K562 (cell line): ENCODE measurements around the gene USP16. TPM values are rescaled to one million over a fixed set of nuclear protein-coding genes. Genes with fewer than 3 reads are reported as not detected.

Source experiments
- ARNT ChIP-seq, 2 experiments: fragments of 450-650 bp; IDR thresholded peaks; 2 replicates each; pipeline ENCODE4 v1.6.1; 2016; ENCODE audit warnings: mild to moderate bottlenecking in 1 of 2
- CC2D1A ChIP-seq: fragments of 450-650 bp; IDR thresholded peaks from 2 replicates; pipeline ENCODE4 v1.6.1; 2017; ENCODE audit warnings: mild to moderate bottlenecking
- DMBX1 ChIP-seq: fragments of 250-450 bp; sonication (Bioruptor Pico); IDR thresholded peaks from 2 replicates; pipeline ENCODE4 v1.8.0; 2022; ENCODE audit warnings: inconsistent platforms, mild to moderate bottlenecking, moderate library complexity, borderline replicate concordance
- ELF4 ChIP-seq: fragments of 450-650 bp; formaldehyde crosslinking; IDR thresholded peaks from 2 replicates; pipeline ENCODE4 v1.4.0; 2022; ENCODE audit warnings: missing genetic modification characterization
- ERF ChIP-seq: fragments of 450-650 bp; formaldehyde crosslinking; IDR thresholded peaks from 2 replicates; pipeline ENCODE4 v1.4.0; 2020; ENCODE audit warnings: mild to moderate bottlenecking, mixed read lengths
- FOXA3 ChIP-seq, 2 experiments: fragments of 450-650 bp in 1 of 2; sonication (generic) in 1 of 2; formaldehyde crosslinking; IDR thresholded peaks in 1 of 2; conservative IDR thresholded peaks in 1 of 2; 2 replicates each; pipeline versions ENCODE4 v1.4.0 to v1.8.0; 2020 to 2022; ENCODE audit warnings: mild to moderate bottlenecking in 2 of 2, missing genetic modification reagents in 1 of 2
- HMBOX1 ChIP-seq: sonication (generic); IDR thresholded peaks from 2 replicates; pipeline ENCODE4 v1.6.1; 2016
- IRF9 ChIP-seq: fragments of 450-650 bp; IDR thresholded peaks from 2 replicates; pipeline ENCODE4 v1.6.1; 2016; ENCODE audit warnings: missing biosample characterization, missing genetic modification characterization
- KLF1 ChIP-seq: fragments of 450-650 bp; IDR thresholded peaks from 2 replicates; pipeline ENCODE4 v1.6.1; 2016; ENCODE audit warnings: missing genetic modification characterization, missing compliant biosample characterization
- MECOM ChIP-seq: fragments of 250-450 bp; sonication (Bioruptor Pico); IDR thresholded peaks from 2 replicates; pipeline ENCODE4 v1.8.0; 2022; ENCODE audit warnings: inconsistent platforms
- MYC ChIP-seq, 2 experiments: fragments of 250-450 bp in 1 of 2; sonication (Bioruptor Pico) in 1 of 2; IDR thresholded peaks; 2 replicates each; pipeline versions ENCODE4 v1.5.1 to v1.6.1; 2012 to 2021; ENCODE audit warnings: low read depth in 2 of 2, borderline replicate concordance in 1 of 2, improper control_type of control experiment in 1 of 2, low read length in 1 of 2, mild to moderate bottlenecking in 1 of 2, moderate library complexity in 1 of 2
- OTX1 ChIP-seq: fragments of 450-650 bp; formaldehyde crosslinking; IDR thresholded peaks from 2 replicates; pipeline ENCODE4 v1.4.0; 2022; ENCODE audit warnings: mild to moderate bottlenecking
- POLR2A ChIP-seq: fragments of 450-650 bp; conservative IDR thresholded peaks from 2 replicates; pipeline ENCODE4 v1.6.1; 2016
- RBM25 ChIP-seq: fragments of 200-400 bp; formaldehyde crosslinking; IDR thresholded peaks from 2 replicates; pipeline ENCODE4 v1.6.1; 2018; ENCODE audit warnings: low read length, low read depth, moderate library complexity; ENCODE audit not compliant: severe bottlenecking
- SMAD4 ChIP-seq: fragments of 250-450 bp; sonication (Bioruptor Pico); conservative IDR thresholded peaks from 2 replicates; pipeline ENCODE4 v1.8.0; 2021; ENCODE audit warnings: inconsistent platforms, mild to moderate bottlenecking, moderate library complexity
- TAL1 ChIP-seq: fragments of 450-650 bp; IDR thresholded peaks from 2 replicates; pipeline ENCODE4 v1.6.1; 2016; ENCODE audit warnings: mild to moderate bottlenecking
- TCF3 ChIP-seq: sonication (generic); formaldehyde crosslinking; IDR thresholded peaks from 2 replicates; pipeline ENCODE4 v1.4.0; 2020; ENCODE audit warnings: mild to moderate bottlenecking, missing genetic modification reagents
- TCF7L2 ChIP-seq: fragments of 150-350 bp; IDR thresholded peaks from 2 replicates; pipeline ENCODE4 v1.6.1; 2016; ENCODE audit warnings: low read depth, mild to moderate bottlenecking, low read length, moderate library complexity
- ZNF165 ChIP-seq: fragments of 250-450 bp; sonication (Bioruptor Pico); IDR thresholded peaks from 2 replicates; pipeline ENCODE4 v1.4.0; 2020; ENCODE audit warnings: borderline replicate concordance
- ZNF232 ChIP-seq: sonication (generic); formaldehyde crosslinking; IDR thresholded peaks from 2 replicates; pipeline ENCODE4 v1.8.0; 2022; ENCODE audit warnings: mild to moderate bottlenecking, missing genetic modification reagents
- ZNF561 ChIP-seq: fragments of 450-650 bp; formaldehyde crosslinking; conservative IDR thresholded peaks from 2 replicates; pipeline ENCODE4 v1.4.0; 2020; ENCODE audit warnings: mild to moderate bottlenecking, moderate library complexity
- ZNF583 ChIP-seq: fragments of 250-450 bp; sonication (Bioruptor Pico); IDR thresholded peaks from 2 replicates; pipeline ENCODE4 v1.4.0; 2020
- ZNF75A ChIP-seq: fragments of 450-650 bp; formaldehyde crosslinking; IDR thresholded peaks from 2 replicates; pipeline ENCODE4 v1.4.0; 2020; ENCODE audit warnings: mild to moderate bottlenecking
- polyA plus RNA-seq, 8 experiments: library from polyadenylated mRNA; depleted of rRNA in 4 of 8; stranded (reverse) in 5 of 8; unstranded in 3 of 8; fragments of >200 nt; fragmentation: Nextera tagmentation in 2 of 8; fragmentation: Illumina TruSeq in 1 of 8; extraction: Ambion mirVana in 2 of 8; extraction: Trizol in 1 of 8; gene quantifications; 2 replicates each; pipeline versions ENCODE4 v1.2.1 to v1.2.3, GENCODE V29; 2011 to 2014; ENCODE audit warnings: inconsistent platforms in 1 of 8, missing spikeins in 1 of 8
- total RNA-seq, 7 experiments: library from RNA; depleted of rRNA in 6 of 7; stranded (reverse); fragments of >200 nt in 6 of 7; fragmentation: Illumina TruSeq in 2 of 7; extraction: Trizol in 2 of 7; gene quantifications; 2 replicates each; pipeline versions ENCODE4 v1.2.1 to v1.2.3, GENCODE V29; 2011 to 2021; ENCODE audit warnings: low replicate concordance in 1 of 7
- TF ChIP-seq, protein P1 (sequence below), 2 experiments: IDR thresholded peaks; 2 replicates each; pipeline ENCODE4 v1.6.1; 2012; ENCODE audit warnings: improper control_type of control experiment in 2 of 2, low read depth in 2 of 2, low read length in 2 of 2, borderline replicate concordance in 1 of 2

Gene USP16
- total and polyA plus RNA-seq, 9 of the 15 experiments (the other 6 are each of a cell fraction or from before 2014, with no cell fraction given): 38.4 to 90.9 (median 62.8) TPM

GRCh38 chr21:29074007-29074376 lies 49.5 kb downstream of the USP16 start (continued):
- TF ChIP-seq SMAD4 (CRISPR knock-in tag): peak; percentile 76; the same call in 1 of the 2 replicates
- TF ChIP-seq, protein P1, sequence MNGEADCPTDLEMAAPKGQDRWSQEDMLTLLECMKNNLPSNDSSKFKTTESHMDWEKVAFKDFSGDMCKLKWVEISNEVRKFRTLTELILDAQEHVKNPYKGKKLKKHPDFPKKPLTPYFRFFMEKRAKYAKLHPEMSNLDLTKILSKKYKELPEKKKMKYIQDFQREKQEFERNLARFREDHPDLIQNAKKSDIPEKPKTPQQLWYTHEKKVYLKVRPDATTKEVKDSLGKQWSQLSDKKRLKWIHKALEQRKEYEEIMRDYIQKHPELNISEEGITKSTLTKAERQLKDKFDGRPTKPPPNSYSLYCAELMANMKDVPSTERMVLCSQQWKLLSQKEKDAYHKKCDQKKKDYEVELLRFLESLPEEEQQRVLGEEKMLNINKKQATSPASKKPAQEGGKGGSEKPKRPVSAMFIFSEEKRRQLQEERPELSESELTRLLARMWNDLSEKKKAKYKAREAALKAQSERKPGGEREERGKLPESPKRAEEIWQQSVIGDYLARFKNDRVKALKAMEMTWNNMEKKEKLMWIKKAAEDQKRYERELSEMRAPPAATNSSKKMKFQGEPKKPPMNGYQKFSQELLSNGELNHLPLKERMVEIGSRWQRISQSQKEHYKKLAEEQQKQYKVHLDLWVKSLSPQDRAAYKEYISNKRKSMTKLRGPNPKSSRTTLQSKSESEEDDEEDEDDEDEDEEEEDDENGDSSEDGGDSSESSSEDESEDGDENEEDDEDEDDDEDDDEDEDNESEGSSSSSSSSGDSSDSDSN (IDR thresholded peaks at IDR 0.05; ENCODE audit: borderline replicate concordance in 1 of 2, low read depth in 2 of 2, low read length in 2 of 2): 0 out of 4 replicates have a peak, but pooled peaks of 1 of the 2 experiments have one; percentile 26
- TF ChIP-seq ZNF232: no peak
- TF ChIP-seq ZNF583 (CRISPR knock-in tag): 0 out of 2 replicates have a peak, but pooled peaks have one; percentile 37
- no peak for TF ChIP-seq MYC (IDR thresholded peaks at IDR 0.05; ENCODE audit: low read depth, low read length)
- TF ChIP-seq MYC (CRISPR knock-in tag; IDR thresholded peaks at IDR 0.05; ENCODE audit: borderline replicate concordance, low read depth): no peak
- TF ChIP-seq KLF1 (tag): no peak
- TF ChIP-seq FOXA3 (CRISPR knock-in tag; conservative IDR thresholded peaks at IDR 0.05 in 1 of 2, IDR thresholded peaks at IDR 0.05 in 1 of 2): 0 out of 4 replicates have a peak, but pooled peaks of 1 of the 2 experiments have one; percentile 11
- 0 out of 2 replicates have a peak, but pooled peaks have one; percentile 13 for TF ChIP-seq OTX1
- 0 out of 2 replicates have a peak, but pooled peaks have one; percentile 29 for TF ChIP-seq TAL1
- 0 out of 4 replicates have a peak, but pooled peaks of 1 of the 2 experiments have one; percentile 16 for TF ChIP-seq ARNT (IDR thresholded peaks at IDR 0.05)
- no peak for TF ChIP-seq HMBOX1
- TF ChIP-seq ZNF165 (CRISPR knock-in tag): 0 out of 2 replicates have a peak, but pooled peaks have one; percentile 48
- no peak for TF ChIP-seq POLR2A
- TF ChIP-seq DMBX1 (CRISPR knock-in tag): peak; percentile 76
- TF ChIP-seq RBM25: no peak
- no peak for TF ChIP-seq CC2D1A
- TF ChIP-seq TCF3 (CRISPR knock-in tag): 0 out of 2 replicates have a peak, but pooled peaks have one; percentile 46
- peak; percentile 20; the same call in 1 of the 2 replicates for TF ChIP-seq MECOM (CRISPR knock-in tag)
- no peak for TF ChIP-seq IRF9 (tag)
- TF ChIP-seq ZNF561 (CRISPR knock-in tag): 0 out of 2 replicates have a peak, but pooled peaks have one; percentile 15
- TF ChIP-seq ERF (CRISPR knock-in tag): 0 out of 2 replicates have a peak, but pooled peaks have one; percentile 44
- no peak for TF ChIP-seq TCF7L2
- peak; percentile 64; the same call in 1 of the 2 replicates for TF ChIP-seq ELF4
- TF ChIP-seq ZNF75A: 0 out of 2 replicates have a peak, but pooled peaks have one; percentile 44
